COLO829 (cell line): ENCODE results near the gene SIGMAR1.

ENCODE experiments used
- DNase-seq: peaks from one replicate; pipeline ENCODE4 v3.0.0; 2012; ENCODE audit warnings: low spot score

SIGMAR1 gene

DNA sequence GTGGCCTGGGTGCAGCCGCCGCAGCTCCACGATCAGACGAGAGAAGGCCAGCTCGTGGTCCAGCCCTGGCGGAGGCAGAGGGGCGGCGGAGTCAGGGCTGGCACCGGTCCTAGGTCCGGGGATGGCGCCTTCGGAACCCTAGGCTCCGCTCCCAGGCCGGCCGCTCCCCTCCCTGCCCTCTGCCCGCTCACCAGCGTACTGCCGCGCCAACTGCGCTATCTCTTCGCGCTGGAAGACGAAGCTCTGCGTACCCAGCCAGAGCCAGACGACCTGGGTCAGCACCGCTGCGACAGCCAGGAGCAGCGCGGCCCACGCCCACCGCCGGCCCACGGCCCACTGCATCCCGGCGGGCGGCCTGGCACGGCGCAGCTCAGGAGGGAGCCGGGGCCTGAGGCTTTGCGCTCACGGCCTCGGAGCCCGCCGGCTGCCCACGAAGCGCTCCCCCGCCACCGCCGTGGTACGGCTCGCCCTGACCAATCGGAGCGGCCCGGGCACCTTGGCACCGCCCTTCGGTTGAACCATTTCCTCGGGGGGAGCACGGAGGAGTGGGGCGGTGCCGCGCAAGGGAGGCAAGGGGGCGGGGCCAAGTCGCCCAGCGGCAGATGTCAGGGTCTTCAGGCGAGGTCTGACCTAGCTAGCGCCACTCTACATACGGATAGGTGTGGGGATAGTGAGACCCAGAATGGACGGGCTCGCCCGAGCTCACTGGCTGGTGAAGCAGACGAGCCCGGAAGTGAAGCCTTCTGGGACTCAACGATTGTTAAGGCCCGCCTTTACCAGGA, at the start of gene SIGMAR1:
Gene SIGMAR1, minus strand, starts transcription at position 432 of the 782 bp plus-strand sequence. Its CDS starts 90 bp downstream, at position 342.
- DNase-seq, result peak; percentile 94

GRCh38 chr9:34686732-34687131, 49.1 kb upstream of the SIGMAR1 start:
- DNase-seq, result no peak

DNA sequence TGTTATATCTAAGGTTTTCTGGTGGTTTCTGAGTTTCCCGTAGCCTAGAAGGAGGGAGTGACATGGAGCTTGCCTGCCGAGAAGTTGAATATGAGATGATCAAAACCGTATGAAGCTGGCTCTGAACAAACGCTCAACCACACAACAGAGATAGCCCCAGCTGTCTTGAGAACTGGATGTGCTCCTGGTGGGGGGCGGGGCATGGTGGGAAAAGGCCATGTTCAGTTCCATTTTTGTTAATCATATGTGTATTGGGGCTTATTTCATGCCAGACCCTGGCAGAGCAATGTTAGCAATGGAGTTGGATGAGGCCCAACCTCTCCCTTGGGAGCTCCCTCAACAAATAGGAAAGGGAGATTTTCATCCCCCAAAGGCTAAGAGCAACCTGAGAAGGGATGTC, 48.6 kb upstream of the SIGMAR1 start:
- DNase-seq, result no peak

DNA sequence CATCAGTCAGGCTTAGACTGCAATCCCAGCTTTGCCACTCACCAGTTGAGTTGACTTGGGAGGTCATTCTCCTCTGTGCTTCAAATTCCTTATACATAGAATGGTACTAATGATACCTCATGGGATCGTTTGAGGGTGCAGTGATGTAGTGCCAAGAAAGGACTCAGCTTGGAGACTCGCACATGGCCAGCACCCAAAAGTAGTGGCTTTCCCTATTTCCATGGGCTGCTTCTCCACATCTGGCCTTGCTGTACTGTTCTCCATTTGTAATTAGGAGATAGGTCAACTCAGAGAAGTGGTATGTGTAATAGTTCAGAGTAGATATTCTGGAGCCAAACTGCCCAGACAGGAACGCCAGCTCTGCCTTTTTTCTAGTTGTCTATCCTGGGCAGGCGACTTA, 48.0 kb upstream of the SIGMAR1 start:
- DNase-seq, result no peak

DNA sequence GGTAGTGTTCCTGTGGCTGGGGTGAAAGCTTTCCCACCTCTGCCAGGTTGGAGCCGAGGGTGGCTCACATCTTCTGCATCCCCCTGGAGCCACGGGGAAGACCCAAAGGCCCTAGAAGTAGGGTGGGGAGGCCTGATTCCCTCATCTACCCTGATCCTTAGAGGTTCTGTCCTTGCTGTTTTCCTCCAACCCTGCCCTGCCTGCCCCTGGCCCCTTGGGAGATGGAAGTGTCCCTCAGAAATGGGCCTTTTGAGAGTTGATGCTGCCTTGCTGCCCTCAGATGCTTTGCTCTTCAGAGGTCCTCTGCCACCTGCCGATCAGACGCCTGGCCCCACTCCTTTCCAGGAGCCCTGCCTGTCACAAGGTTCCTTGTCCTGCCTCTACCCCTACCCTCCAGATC, 47.2 kb upstream of the SIGMAR1 start:
- DNase-seq, result no peak

DNA sequence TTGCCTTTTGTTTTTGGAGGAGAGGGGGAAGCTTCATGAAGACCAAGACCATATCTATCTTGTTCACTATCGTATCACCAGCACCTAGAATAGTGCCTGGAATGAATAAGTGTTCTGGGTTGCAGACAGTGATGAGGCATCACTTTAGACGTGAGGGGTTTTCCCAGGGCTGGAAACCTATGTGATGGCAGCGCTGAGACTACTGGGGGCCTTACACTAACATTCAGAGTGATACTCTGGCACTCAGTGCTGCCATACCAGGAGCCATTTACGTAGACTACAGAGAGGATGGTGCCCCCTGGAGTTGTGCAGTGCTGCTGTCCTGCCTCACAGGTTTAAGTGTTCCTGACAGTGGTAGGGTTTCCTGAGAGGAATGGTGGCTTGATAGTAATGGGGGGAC, 46.6 kb upstream of the SIGMAR1 start:
- DNase-seq, result no peak

- no peak for DNase-seq
Observed at GRCh38 chr9:34675869-34676268, 38.3 kb upstream of the SIGMAR1 start.

DNA sequence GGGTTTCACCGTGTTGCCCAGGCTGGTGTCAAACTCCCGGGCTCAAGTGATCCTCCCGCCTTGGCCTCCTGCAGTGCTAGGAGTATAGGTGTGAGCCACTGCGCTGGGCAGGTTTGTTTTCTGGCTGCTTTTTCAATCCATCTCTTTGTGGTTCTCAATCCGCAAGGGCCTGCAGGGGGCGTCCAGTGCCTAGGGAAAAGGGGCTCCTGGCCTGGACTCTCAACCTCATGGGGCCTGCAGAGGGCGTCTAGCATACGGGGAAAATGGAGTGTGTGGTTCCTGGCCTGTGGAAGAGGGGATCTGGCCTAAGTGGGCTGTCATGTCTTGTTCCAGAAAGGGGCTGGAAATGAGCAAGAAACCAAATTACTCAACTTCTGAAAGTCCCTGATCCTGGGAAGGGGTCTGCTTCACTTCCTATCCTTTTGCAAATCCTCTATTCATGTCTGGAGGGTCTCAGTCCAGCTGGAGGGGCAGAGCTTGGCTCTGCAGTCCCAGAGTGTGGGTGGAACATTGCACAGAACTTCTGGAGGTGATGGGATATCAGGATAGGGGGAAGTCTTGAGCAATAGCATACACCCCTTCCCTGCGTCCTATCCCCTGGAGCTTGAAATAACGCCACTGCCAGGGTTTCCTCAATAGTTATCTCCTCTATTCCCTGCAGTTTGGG, 37.6 kb upstream of the SIGMAR1 start:
- peak; percentile 76 for DNase-seq

DNA sequence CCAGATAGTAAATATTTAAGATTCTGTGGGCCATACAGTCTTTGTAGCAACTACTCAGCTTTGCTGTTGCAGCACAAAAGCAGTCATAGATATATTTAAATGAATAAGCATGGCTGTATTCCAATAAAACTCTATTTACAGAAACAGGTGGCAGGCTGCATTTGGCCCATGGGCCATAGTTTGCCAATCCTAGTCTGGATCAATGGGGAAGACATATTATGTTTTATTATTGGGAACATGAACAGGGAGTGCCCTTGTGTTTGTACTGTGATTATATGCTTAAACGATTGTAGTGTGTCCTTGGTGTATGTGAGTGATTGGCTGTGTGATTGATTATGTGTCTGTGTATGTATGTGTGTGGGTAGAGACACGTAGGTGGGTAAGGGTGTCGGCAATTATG, 36.9 kb upstream of the SIGMAR1 start:
- no peak for DNase-seq

DNA sequence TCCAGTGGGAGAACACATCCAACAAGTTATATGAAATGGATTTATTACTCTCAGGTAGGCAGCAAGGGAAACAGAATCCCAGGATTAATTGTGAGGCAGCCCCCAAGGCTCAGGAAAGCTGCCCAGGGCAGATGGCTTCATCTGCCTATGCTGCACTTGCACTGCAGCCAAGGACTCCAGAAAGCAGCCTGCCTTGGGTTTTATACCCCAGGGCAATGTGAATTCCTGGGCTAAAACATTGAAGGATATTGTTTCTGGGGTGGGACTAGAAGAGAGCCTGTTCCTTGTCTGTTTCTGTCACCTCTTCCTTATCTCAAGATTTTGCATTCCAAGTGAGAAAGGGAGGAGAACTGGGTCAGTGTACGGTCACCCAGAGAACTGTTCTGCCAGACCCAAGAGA, 33.7 kb upstream of the SIGMAR1 start:
- DNase-seq, result no peak

DNA sequence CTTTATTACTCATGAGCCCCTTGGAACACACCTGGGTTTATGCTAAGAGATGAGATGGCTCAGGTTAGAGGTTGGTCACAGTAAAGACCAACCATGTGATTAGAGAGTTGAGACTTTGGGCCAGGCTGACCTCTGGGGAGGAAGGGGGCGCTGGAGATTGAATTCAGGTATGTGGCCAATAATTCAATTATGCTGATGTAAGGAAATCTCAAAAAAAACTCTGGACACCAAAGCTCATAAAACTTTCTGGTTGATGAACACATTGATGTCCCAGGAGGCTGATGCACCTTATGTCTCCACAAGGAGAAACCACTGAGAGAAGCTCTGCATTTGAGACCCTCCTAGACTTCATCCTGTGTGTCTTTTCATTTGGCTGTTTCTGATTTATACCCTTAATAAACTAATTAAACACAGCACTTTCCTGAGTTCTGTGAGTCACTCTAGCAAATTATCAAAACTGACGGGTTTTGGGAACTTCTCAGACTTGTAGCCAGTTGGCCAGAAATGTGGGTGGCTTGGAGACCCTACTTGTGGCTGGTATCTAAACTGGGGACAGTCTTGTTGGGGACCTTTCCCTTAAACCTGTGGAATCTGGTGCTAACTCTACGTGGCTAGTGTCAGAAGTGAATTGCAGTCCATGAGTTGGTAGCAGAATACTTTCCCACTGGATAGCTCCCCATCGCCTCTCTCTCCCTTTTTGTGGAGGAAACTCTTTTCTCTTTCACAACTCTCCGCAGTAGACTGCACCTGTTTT, 32.4 kb upstream of the SIGMAR1 start:
- DNase-seq, result no peak

GRCh38 chr9:34665381-34666250, 28.0 kb upstream of the SIGMAR1 start:
- DNase-seq, result peak; percentile 99

DNA sequence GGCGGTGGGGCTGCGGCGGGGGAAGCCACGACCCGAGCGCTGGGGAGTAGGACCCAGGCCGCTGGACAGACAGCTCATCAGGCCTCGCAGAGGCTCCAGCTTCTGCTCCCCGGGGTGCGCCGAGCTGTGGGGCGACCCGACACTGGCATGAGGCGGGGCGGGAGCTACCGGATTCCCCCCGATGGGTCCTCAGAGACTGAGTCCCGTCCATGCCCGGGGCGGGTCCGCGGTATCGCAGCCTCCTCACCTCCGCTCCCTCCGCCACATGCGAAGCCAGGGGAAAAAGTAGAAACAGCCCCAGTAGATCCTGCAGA, 27.4 kb upstream of the SIGMAR1 start:
- no peak for DNase-seq

GRCh38 chr9:34664281-34665066, 26.9 kb upstream of the SIGMAR1 start:
- peak; percentile 89 for DNase-seq

- DNase-seq, result no peak
Observed at GRCh38 chr9:34663303-34663605, 25.7 kb upstream of the SIGMAR1 start.

- no peak for DNase-seq
Observed at GRCh38 chr9:34662526-34663302, 25.1 kb upstream of the SIGMAR1 start, which contains the start of gene CCL27. Gene CCL27 (minus strand): TSS chr9:34662657. CDS start chr9:34662633, 24 bp downstream.

GRCh38 chr9:34659592-34660253, 22.1 kb upstream of the SIGMAR1 start:
- DNase-seq, result no peak

DNA sequence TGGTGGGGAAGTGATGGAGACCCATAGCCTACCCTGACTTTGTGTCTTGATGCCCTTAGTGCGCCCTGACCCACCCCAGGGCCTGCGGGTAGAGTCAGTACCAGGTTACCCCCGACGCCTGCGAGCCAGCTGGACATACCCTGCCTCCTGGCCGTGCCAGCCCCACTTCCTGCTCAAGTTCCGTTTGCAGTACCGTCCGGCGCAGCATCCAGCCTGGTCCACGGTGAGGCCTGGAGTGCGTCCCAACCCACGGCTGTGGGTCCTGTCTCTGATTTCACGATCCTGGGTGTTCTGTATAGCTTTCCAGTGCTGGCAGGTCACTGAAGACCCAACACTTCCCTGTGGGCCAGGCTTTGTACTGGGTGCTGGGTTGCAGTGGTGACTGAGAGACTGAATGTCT, 20.9 kb upstream of the SIGMAR1 start:
- DNase-seq, result no peak

GRCh38 chr9:34656992-34657391, 19.4 kb upstream of the SIGMAR1 start:
- no peak for DNase-seq

- no peak for DNase-seq
Observed at GRCh38 chr9:34655394-34655793, 17.8 kb upstream of the SIGMAR1 start.
